ENCODE measurements around the gene SLC45A3.

SLC45A3 gene

GRCh38 chr1:205699416-205699815 is 19.1 kb upstream of the SLC45A3 start:
- DNase-seq, result no peak

- DNase-seq, result no peak
These were observed 18.6 kb upstream of the SLC45A3 start for GRCh38 chr1:205698921-205699320.

- DNase-seq, result no peak
These were observed 13.2 kb upstream of the SLC45A3 start for GRCh38 chr1:205693421-205693991.

- no peak for DNase-seq
These were observed 12.1 kb upstream of the SLC45A3 start for GRCh38 chr1:205692423-205692822.

- DNase-seq, result no peak
These were observed 9.9 kb upstream of the SLC45A3 start for GRCh38 chr1:205690122-205690756.

- DNase-seq, result no peak
These were observed 9.2 kb upstream of the SLC45A3 start for GRCh38 chr1:205689479-205689878.

GRCh38 chr1:205688171-205689080 is 8.1 kb upstream of the SLC45A3 start:
- DNase-seq, result no peak

- no peak for DNase-seq
These were observed 6.9 kb upstream of the SLC45A3 start for GRCh38 chr1:205687242-205687641.

GRCh38 chr1:205681364-205681763 is 1.1 kb upstream of the SLC45A3 start:
- DNase-seq, result no peak

GRCh38 chr1:205678286-205679111 is 1.8 kb downstream of the SLC45A3 start:
- DNase-seq, result no peak

GRCh38 chr1:205677167-205677566 is 3.1 kb downstream of the SLC45A3 start:
- no peak for DNase-seq

- no peak for DNase-seq
These were observed 3.7 kb downstream of the SLC45A3 start for GRCh38 chr1:205676597-205676996.

GRCh38 chr1:205676002-205676401 is 4.3 kb downstream of the SLC45A3 start:
- DNase-seq, result no peak

GRCh38 chr1:205675247-205675646 is 5.1 kb downstream of the SLC45A3 start:
- DNase-seq, result no peak

- DNase-seq, result no peak
These were observed 7.3 kb downstream of the SLC45A3 start for GRCh38 chr1:205672970-205673369.

- DNase-seq, result no peak
These were observed 7.9 kb downstream of the SLC45A3 start for GRCh38 chr1:205672395-205672889.

- no peak for DNase-seq
These were observed 9.5 kb downstream of the SLC45A3 start for GRCh38 chr1:205670611-205671430.

GRCh38 chr1:205670150-205670446 is 10.2 kb downstream of the SLC45A3 start:
- DNase-seq, result no peak

GRCh38 chr1:205669341-205670149 is 10.8 kb downstream of the SLC45A3 start:
- DNase-seq, result no peak

GRCh38 chr1:205668951-205669340 is 11.4 kb downstream of the SLC45A3 start:
- DNase-seq, result no peak

- no peak for DNase-seq
These were observed 12.2 kb downstream of the SLC45A3 start for GRCh38 chr1:205667909-205668643.
